Activated T-helper 1 cell treated with Interleukin-2 at 50 U/mL for 16 hours (primary cell): Measurements from ENCODE around the gene OLFM2.
"Not testable (repeated sequence)": the region's sequence is repeated elsewhere in the genome, so short reads cannot be mapped to it uniquely, and the experiment has no call there.

ENCODE experiments used
- DNase-seq: peaks from one replicate; pipeline ENCODE4 v3.0.0-alpha.2; 2020; ENCODE audit warnings: low read depth

The OLFM2 gene

GRCh38 chr19:9860407-9860806 lies 75.9 kb downstream of the OLFM2 start:
- DNase-seq: no peak

- no peak for DNase-seq
Observed at GRCh38 chr19:9858766-9859165, 77.5 kb downstream of the OLFM2 start.

- no peak for DNase-seq
Observed at GRCh38 chr19:9857920-9858746, 78.2 kb downstream of the OLFM2 start.

- DNase-seq: no peak
Observed at GRCh38 chr19:9857076-9857721, 79.1 kb downstream of the OLFM2 start.

GRCh38 chr19:9856609-9857008 lies 79.7 kb downstream of the OLFM2 start:
- DNase-seq: no peak

- DNase-seq: no peak
Observed at GRCh38 chr19:9854282-9854846, 82.0 kb downstream of the OLFM2 start.

GRCh38 chr19:9850235-9850959 lies 85.9 kb downstream of the OLFM2 start:
- no peak for DNase-seq

GRCh38 chr19:9849791-9850190 lies 86.5 kb downstream of the OLFM2 start:
- no peak for DNase-seq

GRCh38 chr19:9848762-9849161 lies 87.6 kb downstream of the OLFM2 start:
- DNase-seq: no peak

GRCh38 chr19:9848060-9848459 lies 88.3 kb downstream of the OLFM2 start:
- no peak for DNase-seq

GRCh38 chr19:9847087-9847671 lies 89.1 kb downstream of the OLFM2 start:
- no peak for DNase-seq

GRCh38 chr19:9843626-9844273 lies 92.6 kb downstream of the OLFM2 start:
- DNase-seq: not testable (repeated sequence)

GRCh38 chr19:9842834-9843625 lies 93.3 kb downstream of the OLFM2 start:
- no peak for DNase-seq

GRCh38 chr19:9839415-9839814 lies 96.9 kb downstream of the OLFM2 start:
- DNase-seq: no peak

GRCh38 chr19:9838324-9838723 lies 98.0 kb downstream of the OLFM2 start:
- no peak for DNase-seq

- no peak for DNase-seq
Observed at GRCh38 chr19:9836021-9836420, 100.3 kb downstream of the OLFM2 start.

GRCh38 chr19:9835507-9835949 lies 100.8 kb downstream of the OLFM2 start:
- DNase-seq: no peak

GRCh38 chr19:9834726-9835506 lies 101.4 kb downstream of the OLFM2 start, which contains the start of gene PIN1:
TSS of gene PIN1 (plus strand) at chr19:9835318. CDS start at chr19:9835345, 27 bp downstream.
- DNase-seq: peak; percentile 99

- no peak for DNase-seq
Observed at GRCh38 chr19:9834307-9834725, 102.0 kb downstream of the OLFM2 start.

GRCh38 chr19:9828551-9829063 lies 107.7 kb downstream of the OLFM2 start:
- DNase-seq: no peak
